Renal pelvis (tissue), 4 donors: ENCODE measurements around the gene TLE6. TPM values are rescaled to one million over a fixed set of nuclear protein-coding genes. Genes with fewer than 3 reads are reported as not detected.
"Not testable (repeated sequence)": the region's sequence is repeated elsewhere in the genome, so short reads cannot be mapped to it uniquely, and the experiment has no call there.

Experiments
- DNase-seq: peaks from one replicate; pipeline ENCODE4 v3.0.0-alpha.2; 2013
- polyA plus RNA-seq, 3 donors: library from polyadenylated mRNA; unstranded; fragments of 120-200 nt; gene quantifications; one replicate each; pipeline ENCODE4 v1.2.1, GENCODE V29; 2013; ENCODE audit not compliant: insufficient read length in 3 of 3

The TLE6 gene
- polyA plus RNA-seq, 3 donors = 8.0 to 13.7 (median 8.4) TPM

- DNase-seq = no peak
These were observed 24.0 kb downstream of the TLE6 start for GRCh38 chr19:3001235-3001800.

- no peak for DNase-seq
These were observed 25.7 kb downstream of the TLE6 start for GRCh38 chr19:3003046-3003445.

- DNase-seq = no peak
These were observed 27.2 kb downstream of the TLE6 start for GRCh38 chr19:3004522-3004921.

GRCh38 chr19:3005345-3005744 lies 28.0 kb downstream of the TLE6 start:
- DNase-seq = no peak

- no peak for DNase-seq
These were observed 28.9 kb downstream of the TLE6 start for GRCh38 chr19:3006075-3006767.

GRCh38 chr19:3007975-3008374 lies 30.6 kb downstream of the TLE6 start:
- no peak for DNase-seq

- no peak for DNase-seq
These were observed 31.6 kb downstream of the TLE6 start for GRCh38 chr19:3008994-3009393.

- no peak for DNase-seq
These were observed 33.5 kb downstream of the TLE6 start for GRCh38 chr19:3010871-3011270.

- not testable (repeated sequence) for DNase-seq
These were observed 34.7 kb downstream of the TLE6 start for GRCh38 chr19:3012059-3012458.

GRCh38 chr19:3012621-3013262 lies 35.4 kb downstream of the TLE6 start:
- DNase-seq = no peak

GRCh38 chr19:3013263-3013725 lies 35.9 kb downstream of the TLE6 start:
- DNase-seq = no peak

- no peak for DNase-seq
These were observed 36.8 kb downstream of the TLE6 start for GRCh38 chr19:3014135-3014534.

- no peak for DNase-seq
These were observed 38.0 kb downstream of the TLE6 start for GRCh38 chr19:3015126-3016057.

- no peak for DNase-seq
These were observed 40.6 kb downstream of the TLE6 start for GRCh38 chr19:3017923-3018322.

- DNase-seq = no peak
These were observed 42.0 kb downstream of the TLE6 start for GRCh38 chr19:3019211-3019854.

GRCh38 chr19:3020321-3020960 lies 43.1 kb downstream of the TLE6 start:
- no peak for DNase-seq

GRCh38 chr19:3024509-3024869 lies 47.1 kb downstream of the TLE6 start:
- no peak for DNase-seq

GRCh38 chr19:3024870-3025548 lies 47.6 kb downstream of the TLE6 start:
- DNase-seq = no peak

- DNase-seq = no peak
These were observed 48.2 kb downstream of the TLE6 start for GRCh38 chr19:3025549-3025886.

- DNase-seq = no peak
These were observed 49.4 kb downstream of the TLE6 start for GRCh38 chr19:3026768-3027167.

- DNase-seq = no peak
These were observed 49.9 kb downstream of the TLE6 start for GRCh38 chr19:3027292-3027691.
